DMS 273 (cell line): Measurements from ENCODE around the gene ABCA2.

Source experiments
- DNase-seq: peaks from one replicate; lab custom pipeline; 2025; ENCODE audit not compliant: unreplicated experiment; lab: John Stamatoyannopoulos, UW

ABCA2 gene

DNA sequence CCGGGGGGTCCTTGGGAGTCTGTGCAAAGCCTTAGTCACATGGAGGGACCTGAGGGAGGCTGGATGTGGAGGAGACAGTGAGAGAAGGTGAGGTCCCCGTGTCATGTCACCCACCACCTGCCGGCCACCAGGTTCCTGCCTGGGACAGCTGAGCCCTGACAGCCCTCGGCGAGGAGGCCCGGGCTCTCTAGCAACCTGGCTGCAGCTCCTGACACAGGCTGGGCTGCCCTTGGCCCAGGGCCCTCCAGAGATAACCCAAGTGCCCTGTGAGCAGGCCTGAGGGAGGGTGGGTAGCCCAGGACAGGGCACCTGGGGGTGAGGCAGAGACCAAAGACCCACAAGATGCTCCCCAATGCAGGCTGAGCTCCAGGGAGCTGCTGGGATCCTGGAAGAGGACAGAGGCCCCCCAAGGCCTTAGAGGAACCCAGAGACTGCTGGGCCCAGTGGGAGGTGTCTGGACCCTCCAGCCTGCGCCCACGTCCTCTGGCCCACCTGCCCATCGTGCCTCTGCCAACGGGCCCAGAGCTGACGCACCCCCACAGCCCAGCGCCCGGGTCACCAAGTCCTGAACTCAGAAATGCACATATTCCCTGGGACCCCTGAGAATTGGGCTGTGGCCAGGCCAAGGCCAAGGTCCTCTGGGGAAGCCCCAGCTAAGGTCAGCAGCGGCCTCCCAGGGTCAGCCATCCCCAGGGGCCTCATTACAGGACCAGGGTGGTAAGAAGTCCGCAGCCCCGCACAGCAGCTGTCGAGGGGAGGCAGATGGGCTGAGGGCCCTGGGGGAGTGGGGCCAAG is 59.5 kb downstream of the ABCA2 start:
- no peak for DNase-seq

DNA sequence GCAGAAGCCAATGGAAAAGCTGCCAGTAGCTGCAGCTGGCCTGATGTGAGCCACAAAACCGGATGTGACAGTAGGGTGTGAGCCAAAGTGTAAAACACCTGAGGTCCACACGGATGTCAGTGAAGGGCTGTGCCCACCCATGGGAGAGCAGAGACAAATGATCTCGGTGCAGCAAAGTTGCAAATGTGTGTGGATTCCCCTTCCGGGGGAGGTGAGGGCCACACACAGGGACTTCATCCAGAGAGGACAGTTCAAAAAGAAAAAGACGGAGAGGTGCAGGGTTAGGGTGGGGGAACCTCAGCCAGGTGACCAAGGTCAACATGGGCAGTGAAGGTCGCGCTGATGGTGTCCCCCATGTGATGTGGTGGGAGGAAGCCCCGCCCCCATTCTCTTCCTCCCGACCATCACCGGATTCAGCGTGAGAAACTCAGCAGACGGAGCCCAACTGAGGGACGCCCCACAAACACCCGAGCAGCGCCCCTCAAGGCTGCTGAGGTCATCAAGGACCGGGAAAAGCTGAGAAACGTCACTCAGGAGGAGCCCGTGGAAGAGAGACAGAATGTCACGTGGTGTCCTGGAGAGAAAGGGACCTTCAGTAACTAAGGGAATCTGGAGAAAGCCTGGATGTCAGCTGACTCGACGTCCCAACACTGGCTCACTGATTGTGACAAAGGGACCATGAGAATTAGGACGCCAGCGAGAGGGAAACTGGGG is 62.1 kb downstream of the ABCA2 start:
- no peak for DNase-seq

DNA sequence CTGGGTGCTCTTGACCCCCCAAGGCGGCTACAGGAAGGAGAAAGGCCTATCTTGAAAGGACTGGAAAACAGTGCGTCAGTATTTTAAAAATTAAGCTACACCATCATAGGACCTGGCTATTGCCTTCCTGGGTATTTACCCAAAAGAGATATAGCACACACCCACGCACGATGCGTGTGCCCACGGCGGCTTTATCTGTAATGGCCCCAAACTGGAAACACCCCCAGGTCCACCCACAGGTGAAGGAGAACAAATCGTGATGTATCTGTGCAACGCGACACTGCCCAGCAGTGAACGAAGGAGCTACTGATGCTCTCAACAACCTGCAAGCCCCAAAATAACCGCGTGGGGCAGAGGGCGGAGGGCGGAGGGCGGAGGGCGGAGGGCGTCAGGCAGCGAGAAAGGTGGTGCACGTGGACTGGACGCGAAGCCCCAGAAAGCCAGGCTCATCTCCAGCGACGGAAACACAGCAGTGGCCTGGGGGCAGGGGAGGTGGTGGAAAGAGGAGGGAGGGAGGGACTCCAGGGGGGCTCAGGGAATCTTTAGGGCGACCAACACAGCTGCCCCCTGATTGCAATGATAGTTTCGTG is 63.1 kb downstream of the ABCA2 start:
- DNase-seq, result no peak

DNA sequence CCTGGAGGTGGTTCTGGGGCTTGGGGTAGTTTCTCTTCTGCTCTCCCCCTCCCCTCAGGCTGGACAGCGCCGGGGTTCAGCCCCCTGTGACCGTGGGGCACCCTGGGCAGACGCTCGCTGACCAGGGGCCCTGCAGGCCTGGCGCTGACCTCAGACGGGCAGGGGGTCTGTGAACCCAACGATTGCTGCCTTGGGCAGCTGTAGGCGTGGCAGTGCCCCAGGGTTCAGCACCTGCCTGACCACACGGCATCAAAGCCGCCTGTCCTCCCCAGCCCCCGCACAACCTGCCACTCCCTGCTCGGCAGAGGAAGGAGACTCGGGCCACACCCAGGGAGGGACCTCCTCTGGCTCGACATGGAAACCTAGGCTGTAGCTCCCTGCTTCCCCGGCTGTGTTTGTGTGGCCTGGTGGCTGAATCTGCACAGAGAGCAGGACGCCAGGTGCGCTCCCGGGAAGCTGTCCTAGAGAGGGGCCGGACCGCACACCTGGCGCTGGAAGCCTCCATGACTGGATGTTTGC is 63.8 kb downstream of the ABCA2 start:
- DNase-seq, result peak; percentile 32

DNA sequence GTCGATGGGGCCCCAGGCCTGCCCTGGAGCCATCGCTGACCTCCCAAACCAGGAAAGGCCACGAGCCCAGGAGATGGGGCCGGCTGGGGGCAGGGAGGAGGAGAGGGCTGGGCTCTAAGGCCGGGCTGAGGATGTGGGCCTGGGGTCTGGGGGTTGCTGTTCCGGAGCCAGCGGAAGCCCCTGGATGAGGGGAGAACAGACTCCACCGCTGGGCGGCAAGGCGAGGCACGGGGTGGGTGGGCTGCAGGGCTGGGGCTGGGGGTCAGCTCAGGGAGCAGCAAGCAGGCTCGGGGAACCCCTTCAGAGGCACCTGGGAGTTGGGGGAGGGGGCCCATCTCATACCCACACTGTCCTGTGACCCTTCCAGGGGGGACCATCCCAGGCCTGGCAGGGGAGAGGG is 64.3 kb downstream of the ABCA2 start:
- DNase-seq, result no peak

DNA sequence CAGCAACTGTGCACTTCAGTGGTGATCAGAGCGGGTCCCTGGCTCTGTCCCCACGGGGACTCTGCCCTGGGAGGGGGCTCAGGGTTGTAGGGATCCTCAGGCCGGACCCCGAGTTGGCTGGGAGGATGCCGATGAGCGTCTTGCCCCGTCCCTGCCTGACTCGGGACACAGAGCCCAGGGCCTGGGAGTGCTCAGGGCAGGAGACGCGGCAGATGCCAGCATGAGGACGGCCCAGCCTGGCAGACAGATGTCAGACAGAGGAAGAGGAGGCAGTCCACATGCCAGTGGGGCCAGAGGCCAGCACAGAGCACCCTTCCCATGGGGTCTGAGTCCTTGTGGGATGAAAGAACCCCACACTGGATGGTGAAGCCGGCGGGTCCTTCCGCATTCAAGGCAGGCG is 64.7 kb downstream of the ABCA2 start:
- peak; percentile 68 for DNase-seq

DNA sequence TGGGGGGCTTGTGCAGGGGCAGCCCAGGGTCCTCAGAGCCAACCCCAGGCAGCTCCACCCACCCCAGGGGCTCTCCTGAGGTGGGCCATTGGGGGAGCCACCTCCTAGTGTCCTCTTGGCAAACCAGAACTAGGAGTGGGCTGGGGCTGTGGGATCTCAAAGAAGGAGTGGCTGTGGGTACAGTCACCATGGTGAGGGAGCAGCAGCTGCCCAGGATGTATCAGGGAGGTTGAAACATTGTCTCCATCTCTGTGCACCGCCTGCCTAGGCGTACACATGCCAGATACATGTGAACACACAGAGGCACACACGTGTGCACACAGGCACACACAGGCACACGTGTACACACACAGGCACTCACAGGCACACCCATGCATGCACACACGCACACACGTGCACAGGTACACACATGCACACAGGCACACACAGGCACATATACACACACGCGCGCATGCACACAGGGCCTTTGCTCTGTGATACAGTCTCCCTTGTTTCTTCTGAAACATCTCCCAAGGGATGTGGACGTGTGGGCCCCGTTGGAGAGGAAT is 65.3 kb downstream of the ABCA2 start:
- DNase-seq, result no peak

DNA sequence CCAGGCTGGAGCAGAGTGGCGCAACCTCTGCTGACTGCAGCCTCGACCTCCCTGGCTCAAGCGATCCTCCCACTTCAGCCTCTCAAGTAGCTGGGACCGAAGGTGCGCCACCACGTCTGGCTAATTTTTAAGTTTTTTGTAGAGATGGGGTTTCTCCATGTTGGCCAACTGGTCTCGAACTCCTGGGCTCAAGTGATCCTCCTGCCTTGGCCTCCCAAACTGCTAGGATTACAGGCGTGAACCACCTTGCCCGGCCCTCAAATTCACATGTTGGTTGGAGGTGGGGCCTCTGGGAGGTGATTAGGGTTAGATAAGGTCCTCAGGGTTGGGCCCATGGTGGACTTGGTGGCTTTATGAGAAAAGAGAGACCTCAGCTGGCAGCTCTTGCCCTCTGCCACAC is 65.9 kb downstream of the ABCA2 start:
- DNase-seq, result no peak

DNA sequence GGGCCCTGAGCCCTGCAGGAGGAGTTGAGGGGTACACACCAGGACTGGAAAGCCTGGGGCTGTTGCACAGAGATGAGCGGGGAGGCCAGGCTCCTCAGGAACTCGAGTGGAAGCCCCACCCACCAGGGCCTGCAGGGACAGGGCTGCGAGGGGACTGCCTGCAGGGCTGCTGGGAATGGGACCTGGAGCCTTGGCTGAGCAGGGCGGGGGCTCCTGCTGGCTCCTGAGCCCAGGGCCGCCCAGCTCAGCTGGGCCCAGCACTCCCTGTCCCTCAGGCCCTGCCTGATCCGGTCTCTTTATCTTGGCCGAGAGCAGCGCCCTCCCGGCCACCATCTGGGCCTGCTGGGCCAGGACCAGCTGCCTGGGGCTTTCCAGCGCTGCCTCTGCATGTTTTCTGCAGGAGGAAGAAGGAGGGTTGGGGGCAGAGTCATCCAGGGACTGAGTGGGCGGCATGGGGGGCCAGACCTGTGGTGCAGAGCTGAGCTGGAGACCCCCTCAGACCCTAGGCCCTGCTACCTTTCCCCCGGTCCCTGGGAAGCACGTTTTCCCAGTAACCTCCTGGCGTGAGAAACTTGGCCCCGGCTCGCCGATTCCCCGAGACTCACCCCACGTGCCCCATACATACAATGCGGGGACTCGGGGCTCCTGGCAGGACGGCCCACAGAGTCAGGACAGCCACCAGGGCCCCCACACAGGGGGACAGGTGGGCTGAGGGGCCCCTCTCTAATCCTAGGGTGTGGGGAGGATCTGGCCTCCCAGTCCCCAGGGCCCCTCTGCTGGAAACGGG is 66.6 kb downstream of the ABCA2 start:
- DNase-seq, result peak; percentile 76

DNA sequence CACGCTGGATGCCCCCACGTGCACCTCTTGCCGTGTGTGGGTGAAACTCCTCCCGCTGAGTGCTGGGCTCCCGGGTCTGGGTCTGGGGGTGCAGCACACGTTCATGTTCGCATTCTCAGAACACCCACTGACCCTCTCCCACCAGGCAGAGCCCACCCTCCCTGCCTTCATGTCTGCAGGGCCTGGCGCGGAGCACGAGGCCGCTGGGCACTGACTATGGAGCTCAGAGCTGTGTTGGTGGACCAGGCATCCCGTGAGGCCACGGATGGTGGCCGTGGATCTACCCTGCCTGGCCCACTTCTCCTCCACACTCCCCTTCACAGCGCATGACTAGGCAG is 67.1 kb downstream of the ABCA2 start:
- peak; percentile 53 for DNase-seq

DNA sequence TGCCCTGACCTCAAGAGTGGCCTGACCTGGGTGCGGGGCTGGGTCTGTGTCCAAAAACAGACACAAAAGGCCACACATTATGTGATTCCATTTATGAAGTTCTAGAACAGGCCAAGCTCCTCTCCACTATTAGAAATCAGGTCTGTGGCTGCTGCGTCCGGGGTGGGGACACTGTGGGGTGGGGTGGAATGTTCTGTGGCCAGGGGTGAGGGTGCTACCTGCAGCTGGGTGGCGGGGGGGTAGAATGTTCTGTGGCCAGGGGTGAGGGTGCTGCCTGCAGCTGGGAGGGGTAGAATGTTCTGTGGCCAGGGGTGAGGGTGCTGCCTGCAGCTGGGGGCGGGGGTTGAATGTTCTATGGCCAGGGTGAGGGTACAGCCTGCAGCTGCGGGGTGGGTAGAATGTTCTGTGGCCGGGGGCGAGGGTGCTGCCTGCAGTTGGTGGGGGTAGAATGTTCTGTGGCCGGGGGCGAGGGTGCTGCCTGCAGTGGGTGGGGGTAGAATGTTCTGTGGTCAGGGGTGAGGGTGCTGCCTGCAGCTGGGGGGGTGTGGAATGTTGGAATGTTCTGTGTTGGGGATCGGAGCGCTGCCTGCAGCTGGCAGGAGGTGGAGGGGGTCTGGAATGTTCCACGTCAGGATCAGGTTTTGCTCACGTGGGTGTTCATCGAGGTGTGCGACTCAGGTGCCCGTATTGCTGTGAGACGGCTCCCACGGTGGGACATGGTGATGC is 67.7 kb downstream of the ABCA2 start:
- no peak for DNase-seq

DNA sequence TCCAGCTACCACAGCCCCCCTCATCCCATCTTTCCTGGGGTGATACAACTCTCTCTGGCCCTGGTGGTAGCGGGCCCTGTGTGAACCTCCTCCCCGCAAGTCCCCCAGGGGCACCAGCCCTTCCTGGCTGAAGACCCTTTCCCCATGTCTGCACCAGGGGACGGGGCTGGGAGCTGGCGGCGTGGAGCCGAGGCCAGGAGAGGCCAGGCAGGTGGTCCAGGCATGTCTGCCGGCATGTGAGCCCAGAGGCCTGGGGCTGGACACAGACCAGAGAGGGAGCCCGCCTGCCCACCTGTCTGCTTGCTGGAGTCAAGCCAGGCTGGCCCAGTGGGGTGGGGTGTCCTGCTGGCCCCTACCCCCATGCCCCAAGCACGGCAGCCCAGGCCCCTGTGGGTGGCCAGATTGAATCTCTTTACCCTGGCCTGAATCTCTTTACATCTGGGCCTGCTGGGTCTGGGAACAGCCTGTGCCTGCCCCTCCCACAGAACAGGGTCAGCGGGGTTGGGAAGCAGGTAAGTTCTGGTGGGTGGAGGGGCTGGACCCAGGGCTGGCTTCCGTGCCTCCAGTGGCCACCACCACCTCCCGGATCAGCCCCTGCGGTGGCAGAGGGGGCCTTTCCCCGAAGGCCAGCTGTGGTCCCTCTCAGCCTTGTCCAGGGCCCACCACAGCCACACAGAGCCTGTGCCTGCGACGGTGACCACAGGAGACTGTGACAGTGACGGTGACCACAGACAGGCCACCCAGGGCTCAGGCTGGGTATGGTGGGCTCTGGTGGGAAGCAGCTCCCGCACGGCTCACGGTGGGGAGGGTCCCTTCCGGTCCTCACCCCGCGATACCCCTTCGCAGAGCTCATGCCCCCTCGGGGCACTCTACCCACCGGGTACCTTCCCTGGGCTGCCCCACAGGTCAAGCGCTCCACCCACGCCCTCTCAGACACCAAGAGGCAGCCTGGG is 68.9 kb downstream of the ABCA2 start:
- no peak for DNase-seq

DNA sequence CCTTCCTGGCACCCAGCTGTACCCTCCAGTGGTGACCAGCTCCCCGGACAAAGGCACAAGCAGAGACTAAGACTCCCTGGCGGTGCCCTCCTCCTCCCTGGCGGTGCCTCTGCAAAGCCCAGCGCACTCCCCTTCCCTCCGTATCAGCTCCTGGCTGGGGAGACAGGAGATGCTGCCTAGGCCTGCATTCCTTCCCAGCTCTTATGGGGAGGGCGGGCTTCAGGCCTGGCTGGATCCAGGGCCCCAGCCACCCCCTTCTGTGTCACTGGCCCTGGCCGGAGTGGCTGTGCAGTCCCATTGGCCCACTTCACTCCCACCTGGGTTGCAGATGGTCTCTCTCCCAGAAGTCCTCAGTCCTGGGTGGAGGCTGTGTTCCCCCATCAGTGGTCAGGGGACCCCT is 69.6 kb downstream of the ABCA2 start:
- DNase-seq, result no peak

DNA sequence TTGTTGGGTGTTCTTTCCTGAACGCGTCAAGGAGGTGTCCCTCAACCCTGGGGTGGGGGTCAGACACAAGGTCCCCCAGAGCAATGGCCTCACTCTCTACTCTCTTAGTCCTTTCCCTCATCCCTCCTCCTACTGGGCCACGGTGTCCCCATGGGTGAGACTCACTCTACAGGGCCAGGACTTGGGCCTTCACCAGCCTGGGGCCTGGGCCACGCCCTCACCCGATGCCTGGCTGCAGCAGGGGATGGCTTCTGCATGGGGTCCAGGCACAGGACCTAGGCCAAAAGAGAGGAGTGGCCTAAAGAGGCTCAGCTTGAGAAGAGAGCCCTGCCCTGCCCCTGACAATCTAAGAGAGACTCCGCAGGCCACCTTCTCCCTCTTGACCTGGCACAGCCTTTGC is 70.1 kb downstream of the ABCA2 start:
- DNase-seq, result no peak

DNA sequence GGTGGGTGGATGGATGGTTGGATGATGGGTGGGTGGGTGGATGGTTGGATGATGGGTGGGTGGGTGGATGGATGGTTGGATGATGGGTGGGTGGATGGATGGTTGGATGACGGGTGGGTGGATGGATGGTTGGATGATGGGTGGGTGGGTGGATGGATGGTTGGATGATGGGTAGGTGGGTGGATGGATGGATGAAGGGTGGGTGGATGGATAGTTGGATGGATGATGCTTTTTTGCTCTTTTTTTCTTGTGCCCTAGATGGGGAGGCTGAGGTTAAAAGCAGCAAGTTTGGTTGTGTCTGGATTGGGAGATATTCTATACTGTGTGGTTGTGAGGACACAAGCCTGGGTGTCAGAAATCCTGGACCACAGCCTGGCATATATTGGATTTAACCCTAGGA is 70.6 kb downstream of the ABCA2 start:
- no peak for DNase-seq
